Measurements from ENCODE around the gene CNIH4.

GRCh38 chr1:224328644-224329043 is 28.0 kb upstream of the CNIH4 start:
- TF ChIP-seq POLR2A (IDR thresholded peaks at IDR 0.05; ENCODE audit: low read depth, low read length): no peak
- TF ChIP-seq POLR2AphosphoS5 (IDR thresholded peaks at IDR 0.05; ENCODE audit: low read depth, low read length): no peak
- TF ChIP-seq SPI1 (IDR thresholded peaks at IDR 0.05; ENCODE audit: low read depth, low read length): no peak
